ENCODE results near the gene DHODH.
"Not testable (repeated sequence)": the region's sequence is repeated elsewhere in the genome, so short reads cannot be mapped to it uniquely, and the experiment has no call there.

DHODH gene

DNA sequence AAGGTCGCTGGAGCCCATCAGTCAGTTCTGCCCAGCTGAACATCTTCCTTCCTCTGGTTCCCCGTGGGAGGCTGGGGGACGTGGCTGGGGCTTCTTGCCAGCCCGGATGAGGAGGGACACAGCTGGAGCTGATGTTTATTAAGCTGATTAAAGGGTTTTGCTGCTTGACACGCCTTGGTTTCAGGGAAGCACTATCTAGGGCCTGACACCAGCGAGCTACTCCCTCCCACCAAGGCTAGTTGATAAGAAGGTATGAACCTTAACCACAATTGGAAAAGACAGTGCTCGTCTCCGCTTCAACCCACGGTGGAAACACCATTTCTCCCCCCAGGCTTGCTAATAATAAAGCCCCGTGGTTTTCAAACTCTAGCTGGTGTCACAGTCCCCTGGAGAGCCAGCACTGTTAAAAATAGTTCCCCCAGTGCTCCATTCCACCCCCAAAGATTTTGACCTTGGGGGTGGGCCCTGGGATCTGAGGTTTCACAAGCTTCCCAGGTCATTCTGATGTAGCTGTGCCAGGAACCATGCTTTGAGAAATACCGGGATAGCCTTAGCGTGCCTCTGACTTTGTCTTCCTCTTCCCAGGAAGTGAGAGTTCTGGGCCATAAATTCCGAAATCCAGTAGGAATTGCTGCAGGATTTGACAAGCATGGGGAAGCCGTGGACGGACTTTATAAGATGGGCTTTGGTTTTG lies 5.5 kb downstream of the DHODH start:
- DNase-seq, result no peak

DNA sequence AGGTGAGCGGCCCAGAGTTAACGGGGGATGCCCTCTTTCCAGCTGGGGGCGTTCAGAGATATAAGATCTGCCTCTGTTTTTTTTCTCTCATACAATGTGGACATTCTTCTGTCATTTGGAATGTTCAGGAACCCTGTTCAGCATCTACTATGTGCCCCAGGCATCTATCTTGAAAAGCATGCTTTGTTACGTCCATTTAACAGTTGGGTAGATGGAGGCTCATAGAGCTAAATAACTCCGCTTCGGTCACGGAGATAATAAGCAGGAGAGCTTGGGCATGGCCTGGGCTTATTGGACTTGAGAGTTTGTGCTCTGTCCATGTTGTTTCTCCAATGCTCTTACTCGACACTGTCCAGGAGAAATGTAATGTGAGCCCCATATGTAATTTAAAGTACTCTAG lies 6.1 kb downstream of the DHODH start:
- DNase-seq, result no peak

DNA sequence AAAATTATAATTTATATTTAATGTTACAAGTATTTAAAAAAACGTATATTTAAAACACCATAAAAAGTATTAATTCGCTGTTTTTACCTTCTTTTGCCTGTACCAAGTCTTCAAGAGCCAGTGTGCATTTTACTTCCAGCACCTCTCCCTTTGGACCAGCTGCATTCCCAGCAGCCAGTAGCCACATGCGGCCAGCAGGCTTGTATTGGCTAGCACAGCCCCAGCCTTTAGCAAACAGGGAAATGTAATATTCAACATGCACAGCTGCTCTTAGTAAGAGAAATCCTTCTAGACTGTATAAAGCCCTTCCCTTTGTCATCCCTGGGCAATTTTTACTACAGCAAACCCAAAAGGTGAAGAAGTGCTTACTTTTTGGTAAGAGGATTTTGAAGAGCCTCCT lies 6.6 kb downstream of the DHODH start:
- no peak for DNase-seq

DNA sequence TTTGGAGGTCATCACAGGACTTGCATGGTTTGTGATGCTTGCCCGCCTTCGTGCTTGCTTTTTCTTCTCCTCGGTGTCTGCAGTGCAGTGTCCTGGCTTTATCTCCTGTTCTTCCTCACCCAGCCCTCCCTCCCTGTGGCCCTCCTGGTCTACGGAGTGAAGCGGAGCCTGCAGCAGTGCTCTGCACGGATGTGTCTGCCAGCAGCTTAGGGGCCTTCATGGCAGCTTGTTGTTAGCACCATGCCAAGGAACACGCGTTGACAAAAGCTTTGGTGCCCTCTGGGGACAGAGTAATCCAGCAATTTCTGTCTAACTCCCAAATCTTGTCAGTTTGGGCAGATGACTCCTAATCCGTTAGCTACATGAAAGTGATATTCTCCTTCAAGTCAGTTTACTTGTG lies 9.9 kb downstream of the DHODH start:
- no peak for DNase-seq

DNA sequence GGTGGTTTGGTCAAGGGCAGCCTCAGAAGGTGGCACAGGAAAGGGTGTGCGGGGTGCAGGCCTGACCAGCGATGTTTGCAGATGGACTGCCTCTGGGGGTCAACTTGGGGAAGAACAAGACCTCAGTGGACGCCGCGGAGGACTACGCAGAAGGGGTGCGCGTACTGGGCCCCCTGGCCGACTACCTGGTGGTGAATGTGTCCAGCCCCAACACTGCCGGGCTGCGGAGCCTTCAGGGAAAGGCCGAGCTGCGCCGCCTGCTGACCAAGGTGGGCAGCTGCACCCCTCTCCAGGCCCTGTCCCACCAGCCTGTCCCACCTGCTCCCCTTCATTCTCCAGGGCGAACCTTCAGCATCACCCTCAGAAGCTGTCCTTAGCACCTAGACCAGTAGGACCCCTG lies 12.5 kb downstream of the DHODH start:
- no peak for DNase-seq

DNA sequence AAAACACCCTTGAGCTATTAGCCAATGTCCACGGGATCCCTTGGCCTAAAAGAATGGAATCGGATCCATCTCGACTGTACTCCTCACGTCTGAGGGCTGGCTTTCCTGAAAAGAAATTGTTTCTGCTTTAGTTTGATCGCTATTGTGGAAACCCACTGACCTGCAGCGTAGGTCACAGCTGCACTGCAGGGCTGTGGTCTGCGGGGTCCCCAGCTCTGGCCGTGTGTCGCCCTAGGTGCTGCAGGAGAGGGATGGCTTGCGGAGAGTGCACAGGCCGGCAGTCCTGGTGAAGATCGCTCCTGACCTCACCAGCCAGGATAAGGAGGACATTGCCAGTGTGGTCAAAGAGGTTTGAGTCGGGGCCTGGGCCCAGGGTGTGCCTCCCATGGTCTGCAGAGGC lies 13.6 kb downstream of the DHODH start:
- no peak for DNase-seq

DNA sequence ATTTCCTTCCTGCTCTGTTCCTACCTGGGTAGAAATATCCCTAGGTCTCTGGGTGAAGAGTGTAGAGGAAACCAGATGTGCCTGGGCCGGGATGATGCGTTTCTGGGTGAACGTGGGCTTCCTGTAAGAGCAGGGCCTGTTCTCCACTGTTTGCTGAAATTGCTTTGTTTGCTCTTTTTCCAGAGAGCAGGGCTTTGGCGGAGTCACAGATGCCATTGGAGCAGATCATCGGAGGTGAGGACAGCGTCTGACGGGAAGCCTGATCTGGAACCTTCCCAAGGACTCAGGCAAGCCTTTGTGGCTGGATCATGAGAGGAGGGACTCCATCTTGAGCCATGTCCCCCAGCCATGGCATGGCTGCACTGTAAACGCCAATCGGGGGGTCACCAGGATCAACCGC lies 15.4 kb downstream of the DHODH start:
- DNase-seq, result no peak

DNA sequence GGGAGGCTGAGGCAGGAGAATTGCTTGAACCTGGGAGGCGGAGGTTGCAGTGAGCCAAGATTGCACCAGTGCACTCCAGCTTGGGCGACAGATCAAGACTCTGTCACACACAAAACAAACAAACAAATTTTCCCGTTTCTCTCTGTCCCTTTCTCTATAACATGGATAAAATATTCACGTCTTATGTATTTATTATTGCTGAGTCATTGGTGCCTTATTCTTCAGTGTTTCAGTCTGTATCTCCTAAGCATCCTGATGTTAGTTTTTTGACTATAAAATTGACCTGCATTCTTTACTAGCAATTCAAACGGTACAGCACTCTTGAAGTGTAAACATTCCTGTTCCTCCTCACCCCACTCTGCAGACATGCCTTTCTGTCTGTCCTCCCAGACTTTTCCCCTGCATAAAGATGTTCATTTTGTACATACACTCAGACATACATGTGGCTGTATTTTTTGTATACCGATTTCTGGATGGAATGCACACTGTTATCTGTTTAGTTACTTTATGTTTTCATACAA lies 16.4 kb downstream of the DHODH start:
- DNase-seq, result no peak

DNA sequence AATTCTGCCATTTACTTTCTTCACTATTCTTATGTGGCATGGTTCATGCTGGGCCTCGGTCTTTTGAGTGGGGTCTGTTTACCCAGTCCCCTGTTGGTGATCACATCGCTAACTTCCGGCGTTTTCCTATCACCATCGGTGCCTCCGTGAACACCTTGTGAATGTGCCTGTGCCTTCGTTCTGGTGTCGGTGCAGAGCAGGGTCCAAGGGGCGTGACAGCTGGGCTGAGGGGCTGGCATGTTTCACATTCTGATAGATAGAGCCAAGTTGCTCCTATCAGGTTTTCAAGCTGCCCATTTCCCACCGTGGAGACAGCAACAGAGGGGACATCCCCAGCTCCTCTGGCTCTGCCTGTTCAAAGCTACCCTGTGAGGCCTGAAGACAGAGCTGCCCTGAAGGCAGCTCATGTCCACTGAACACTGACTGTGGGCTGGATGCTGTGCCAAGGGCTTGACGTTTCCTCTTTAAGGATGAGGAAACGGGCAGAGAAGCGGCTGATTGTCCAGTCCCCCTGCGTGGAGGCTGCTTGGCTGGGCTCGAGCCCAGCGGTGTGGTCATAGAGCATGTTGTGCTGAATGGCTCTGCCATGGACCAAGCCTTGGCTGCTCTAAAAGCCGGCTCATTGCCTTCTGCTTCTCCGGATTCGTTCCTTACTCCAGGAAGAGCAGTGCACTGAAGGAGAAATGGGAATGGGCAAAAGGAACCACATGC lies 17.0 kb downstream of the DHODH start:
- no peak for DNase-seq

DNA sequence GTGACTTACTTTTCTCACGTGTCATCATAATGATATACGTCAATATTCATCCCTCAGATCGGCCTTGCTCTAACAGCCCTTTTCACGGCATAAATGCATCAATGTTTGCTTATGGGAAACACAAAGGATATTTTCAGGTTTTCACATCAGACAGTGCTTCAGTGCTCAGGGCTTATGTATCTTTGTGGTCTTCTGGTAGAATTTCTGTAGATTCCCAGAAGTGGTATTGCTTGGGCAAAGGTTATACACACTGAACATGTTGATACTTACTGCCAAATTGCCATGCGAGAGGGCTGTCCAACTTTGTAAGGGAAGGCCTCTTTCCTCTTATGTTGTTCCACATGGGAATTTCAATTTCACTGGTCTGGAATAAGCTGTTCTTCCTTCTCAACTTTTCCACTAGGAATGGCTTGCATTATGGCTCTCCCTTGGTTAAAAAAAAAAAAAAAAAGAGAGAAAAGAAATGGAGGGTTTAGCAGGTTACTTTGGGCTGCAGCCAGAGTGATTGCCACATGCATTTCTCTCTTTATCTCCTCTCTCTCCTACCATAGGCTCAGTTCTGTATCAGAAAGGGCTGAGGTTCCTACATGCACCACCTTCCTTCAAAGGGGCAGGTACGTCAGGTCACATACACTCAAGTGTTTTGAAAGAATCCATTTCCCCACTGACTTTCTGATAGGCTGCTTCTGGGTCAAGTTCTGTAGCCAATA lies 19.3 kb downstream of the DHODH start:
- DNase-seq, result no peak

DNA sequence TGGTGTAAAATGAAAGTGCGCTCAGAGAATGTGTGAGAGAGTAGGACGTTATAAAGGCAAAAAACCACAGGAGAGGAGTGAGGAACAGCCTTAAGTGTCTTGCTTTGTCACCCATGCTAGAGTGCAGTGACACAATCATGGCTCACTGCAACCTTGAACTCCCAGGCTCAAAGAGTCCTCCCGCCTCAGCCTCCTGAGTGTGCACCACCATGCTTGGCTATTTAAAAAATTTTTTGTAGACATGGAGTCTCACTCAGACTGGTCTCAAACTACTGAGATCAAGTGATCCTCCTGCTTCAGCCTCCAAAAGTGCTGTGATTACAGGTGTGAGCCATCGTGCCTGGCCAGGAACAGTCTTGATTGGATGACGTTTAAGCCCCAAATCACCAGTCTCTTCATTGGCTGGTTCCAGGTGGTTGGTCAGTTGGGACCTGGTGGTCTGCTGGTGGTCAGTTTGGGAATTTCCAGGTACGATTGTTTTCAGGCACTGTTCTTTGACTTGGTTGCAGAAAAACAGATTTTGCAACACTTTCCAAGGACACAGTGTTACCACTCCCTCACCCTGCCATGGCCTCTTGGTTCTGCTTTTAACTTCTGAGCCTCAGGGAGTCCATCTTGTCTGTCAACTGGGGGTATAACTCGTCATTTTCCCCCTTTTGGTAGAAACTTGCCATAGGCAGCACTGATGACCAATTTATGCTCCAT lies 21.2 kb downstream of the DHODH start:
- no peak for DNase-seq

DNA sequence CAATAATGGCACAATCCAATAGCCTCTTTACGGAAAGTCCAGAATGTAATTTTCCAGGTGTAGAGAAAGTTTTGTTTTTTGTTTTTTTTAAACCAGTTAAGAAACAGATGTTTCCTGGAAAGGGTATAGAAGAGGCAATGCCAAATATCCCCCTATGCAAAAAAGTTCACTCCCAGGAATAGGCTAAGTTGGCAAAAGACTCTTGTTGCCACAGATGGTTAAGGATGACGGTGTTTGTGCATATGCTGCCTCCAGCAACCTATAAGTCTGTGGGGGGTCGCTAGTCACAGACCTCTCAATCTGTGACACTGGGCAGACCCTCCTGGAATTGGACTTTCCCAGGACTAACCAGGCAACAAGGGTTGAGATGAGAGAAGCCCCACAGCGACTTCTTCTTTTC lies 24.9 kb downstream of the DHODH start:
- DNase-seq, result no peak

DNA sequence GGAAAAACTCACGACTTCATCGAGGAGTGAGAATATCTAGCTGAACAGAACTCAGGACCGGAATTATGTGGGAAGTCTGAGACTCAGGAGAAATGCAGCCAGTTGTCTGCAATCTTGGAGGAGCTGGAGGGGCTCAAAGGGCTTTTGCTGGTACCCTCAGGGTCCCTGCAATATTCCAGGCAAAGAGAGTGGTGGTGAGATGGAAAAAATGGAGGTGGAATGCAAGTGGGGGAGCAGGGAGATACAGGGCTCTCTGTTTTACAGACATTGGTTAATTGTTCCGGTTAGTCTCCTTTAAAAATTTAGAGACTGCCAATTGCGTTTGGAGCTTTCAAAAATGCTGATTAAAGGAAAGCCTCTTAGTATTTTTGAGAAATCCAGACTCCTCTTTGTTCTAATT lies 27.6 kb downstream of the DHODH start:
- no peak for DNase-seq

DNA sequence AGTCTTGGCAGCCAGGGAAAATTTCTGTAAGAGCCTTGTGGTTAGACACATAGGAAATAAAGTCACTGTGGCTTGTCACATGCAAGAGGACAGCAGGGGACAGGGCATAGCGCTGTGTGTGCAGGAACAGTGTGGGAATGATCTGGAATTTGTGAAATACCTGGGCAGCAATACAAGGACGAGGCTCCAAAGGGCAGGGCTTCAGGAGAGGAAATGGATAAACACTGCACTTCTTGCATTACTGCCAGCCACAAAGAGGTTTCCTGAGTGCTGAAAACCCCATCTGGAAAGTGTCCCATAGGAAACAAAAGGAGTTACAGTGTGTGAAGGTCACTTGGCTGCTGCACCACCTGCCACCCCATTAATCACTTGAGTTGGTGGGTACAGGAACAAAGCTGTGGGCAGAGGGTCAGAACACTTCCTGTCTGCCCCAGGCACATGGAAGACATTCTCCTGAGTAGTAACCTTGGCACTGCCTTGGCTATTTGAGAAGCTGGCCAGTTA lies 33.7 kb downstream of the DHODH start:
- peak; percentile 28 to 65 for DNase-seq

DNA sequence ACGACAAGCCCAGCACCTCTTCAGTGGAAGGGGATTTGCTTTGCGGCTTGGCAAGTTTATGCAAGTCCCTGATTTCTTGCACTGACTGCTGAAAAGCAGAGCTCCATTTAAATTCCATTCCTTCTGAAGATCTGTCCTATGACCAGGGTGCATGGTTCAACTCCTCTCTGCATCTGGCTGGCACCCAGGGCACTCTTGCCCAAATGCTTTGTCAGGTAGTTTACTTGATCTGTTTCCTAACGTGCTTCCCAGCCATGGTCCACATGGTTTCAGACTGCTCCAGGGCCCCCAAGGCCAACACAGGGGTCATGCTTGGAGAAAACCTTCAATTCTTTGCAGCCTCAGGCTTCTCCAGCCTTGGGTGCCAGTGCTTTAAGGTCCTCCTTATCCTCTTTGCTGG lies 34.5 kb downstream of the DHODH start:
- no peak for DNase-seq

DNA sequence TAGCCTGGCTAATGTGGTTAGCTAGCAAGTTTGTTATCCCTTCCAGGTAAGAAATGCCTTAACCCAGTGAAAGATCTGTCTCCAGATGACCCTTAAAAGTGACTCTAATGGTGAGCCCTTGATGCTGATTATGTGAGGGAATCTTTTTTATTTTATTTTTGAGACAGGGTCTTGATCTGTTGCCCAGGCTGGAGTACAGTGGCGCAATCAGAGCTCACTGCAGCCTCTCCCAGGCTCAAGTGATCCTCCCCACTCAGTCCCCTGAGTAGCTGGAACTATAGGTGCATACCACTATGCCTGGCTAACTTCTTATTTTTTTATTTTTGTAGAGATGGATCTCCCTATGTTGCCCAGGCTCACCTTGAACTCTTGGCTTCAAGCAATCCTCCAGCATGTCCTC lies 35.0 kb downstream of the DHODH start:
- DNase-seq, result no peak

DNA sequence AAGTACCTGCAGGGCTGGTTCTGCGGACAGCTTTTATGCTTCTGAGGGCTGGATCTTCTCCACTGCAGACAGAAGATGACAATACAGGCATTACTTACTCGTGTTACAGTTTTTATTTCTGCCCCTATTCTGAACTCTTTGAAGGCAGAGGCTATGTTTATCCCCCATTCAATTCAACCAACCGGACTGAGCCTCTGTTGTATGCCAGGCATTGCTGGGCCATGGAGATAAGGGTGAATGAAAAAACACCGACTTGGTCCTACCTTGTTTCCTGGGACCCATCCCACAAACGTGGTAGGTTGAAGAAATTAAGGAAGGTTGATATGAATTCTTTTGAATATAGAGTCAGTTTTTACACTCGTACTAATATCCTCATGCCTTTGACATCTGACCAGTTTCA lies 35.8 kb downstream of the DHODH start:
- DNase-seq, result no peak

DNA sequence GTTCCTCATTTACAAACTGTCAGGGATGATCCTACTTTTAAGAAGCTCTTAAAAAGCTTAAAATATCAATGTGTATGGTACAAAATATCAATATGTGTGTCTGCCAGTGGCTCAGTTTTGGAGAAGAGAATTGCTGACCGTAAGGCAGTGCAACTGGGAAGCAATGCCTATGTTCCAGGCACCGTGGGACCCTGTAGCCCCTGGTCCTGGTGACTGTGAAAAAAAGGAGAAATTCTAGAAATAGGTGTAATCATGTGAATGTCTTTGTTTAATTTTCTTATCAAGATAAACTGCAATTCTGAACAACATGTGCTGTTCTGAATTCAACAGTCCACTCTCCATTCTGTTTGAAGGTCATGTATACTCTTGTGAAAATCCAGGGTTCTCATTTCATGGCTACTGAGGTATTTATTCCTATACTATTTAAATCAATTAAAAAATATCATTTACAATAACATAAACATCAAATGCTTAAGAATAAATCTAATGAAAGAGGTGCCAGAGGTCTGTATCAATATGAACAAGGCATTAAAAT lies 36.3 kb downstream of the DHODH start:
- DNase-seq, result no peak

DNA sequence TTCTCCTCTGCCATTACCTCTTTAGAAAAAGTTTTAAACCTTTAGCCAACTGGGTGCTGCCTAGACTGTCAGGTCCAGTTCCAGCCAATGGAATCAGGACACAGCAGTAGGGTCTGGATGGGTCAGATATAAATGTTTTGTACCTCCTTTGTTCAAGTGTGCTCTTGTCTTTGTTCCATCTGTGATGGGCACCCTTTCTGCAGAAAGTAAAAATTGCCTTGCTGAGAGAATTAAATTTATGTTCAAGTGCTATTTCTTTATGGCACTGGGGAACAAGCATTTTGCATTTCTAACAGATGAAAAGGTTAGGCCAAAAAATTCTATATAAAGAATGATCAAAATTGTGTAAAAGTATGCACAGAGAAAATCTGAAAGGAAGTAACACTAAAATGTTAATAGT lies 40.6 kb downstream of the DHODH start:
- DNase-seq, result no peak

DNA sequence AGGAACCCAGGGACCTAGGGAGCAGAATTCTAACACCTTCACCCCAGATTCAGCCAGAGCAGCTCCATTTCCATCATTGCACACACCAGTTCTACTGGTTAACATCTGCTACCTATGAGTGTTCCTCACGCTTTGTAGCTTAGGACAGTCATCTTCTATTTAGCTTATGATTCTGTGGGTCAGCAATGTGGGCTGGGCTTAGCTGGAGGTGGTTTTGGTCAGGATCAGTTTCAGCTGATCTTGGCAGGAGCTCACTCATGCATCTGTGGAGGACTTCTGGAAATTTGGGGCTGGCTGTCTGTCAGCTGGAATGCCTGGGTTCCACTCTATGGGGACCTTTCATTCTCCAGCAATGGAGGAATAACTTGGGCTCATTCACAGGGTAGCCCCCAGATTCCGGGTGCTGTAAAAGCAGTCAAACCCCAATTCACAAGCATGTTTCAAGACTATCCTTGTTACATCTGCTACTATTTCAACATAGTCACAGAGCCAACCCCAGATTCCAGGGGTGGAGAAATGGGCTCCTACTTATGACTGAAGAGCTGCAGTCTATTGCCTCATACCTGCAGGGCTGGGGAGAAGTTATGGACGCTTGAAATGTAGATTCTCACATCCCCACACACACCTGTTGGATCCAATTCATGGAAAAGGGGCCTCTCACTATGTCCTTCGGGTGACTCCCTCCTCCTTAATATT lies 42.4 kb downstream of the DHODH start:
- no peak for DNase-seq

DNA sequence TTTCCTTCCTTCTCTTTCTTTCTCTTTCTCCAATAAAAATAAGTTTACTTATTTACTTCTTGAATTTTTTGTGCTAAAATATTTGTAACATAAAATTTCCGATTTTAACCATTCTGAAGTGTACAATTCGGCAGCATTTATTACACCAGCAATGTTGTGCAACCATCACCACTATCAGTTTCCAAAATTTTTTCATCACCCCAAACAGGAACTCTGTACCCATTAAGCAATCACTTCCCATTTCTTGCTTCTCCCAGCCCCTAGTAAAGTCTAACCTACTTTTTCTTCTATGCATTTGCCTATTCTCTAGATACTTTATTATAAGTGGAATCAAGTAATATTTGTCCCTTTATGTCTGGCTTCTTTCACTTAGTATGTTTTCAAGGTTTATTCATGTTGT lies 43.3 kb downstream of the DHODH start:
- no peak for DNase-seq

DNA sequence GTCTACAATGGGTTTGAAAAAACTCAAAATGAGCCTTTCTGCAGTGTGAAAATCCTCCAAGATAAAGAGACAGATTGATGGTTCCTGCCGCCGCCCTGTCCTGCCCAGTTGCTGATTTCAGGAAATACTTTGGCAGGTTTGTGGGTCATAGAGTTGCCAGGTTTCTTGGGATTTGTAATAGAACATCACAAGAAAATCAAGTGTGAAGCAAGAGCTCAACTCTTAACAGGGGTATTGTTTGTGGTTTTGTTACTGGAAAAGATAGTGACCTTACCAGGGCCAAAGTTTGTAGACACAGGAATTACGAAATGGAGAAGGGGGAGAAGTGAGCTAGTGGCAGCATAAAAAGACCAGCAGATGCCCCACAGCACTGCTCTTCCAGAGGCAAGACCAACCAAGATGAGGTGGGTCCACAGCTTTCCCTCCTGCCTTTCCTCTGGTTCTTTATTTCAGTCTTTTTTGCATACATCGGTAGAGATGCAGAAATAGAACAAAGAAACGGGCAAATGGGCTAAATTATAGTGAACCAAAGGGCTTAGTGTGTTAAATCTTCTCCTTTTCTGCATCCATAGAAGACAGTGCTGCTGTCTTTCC lies 45.8 kb downstream of the DHODH start, which contains the start of gene HP:
Gene HP (plus strand): TSS at position 252 of the 594 bp plus-strand sequence. CDS start 148 bp downstream, at position 400.
- not testable (repeated sequence) for DNase-seq
